Measurements from ENCODE around the gene PPP1R36.
"Not testable (repeated sequence)": the region's sequence is repeated elsewhere in the genome, so short reads cannot be mapped to it uniquely, and the experiment has no call there.

Gene PPP1R36

GRCh38 chr14:64566651-64567122 is 16.9 kb downstream of the PPP1R36 start:
- Histone ChIP-seq H3K27me3 (ENCODE audit: control insufficient read depth in 2 of 2, insufficient read depth in 2 of 2, low read length in 2 of 2) (no peaks in the 10 kb centered on the region), H3K36me3 (ENCODE audit: control insufficient read depth in 2 of 2, insufficient read depth in 2 of 2, low read length in 2 of 2) (no peaks in the 10 kb centered on the region), H3K4me1 (ENCODE audit: control insufficient read depth in 2 of 2, insufficient read depth in 2 of 2, low read length in 2 of 2) (peaks cover 0 to 3% of the 10 kb centered on the region in 2 donors), H3K27ac (ENCODE audit: low read depth in 2 of 2, low read length in 2 of 2) (no peak overlapping the region), H3K9me3 (ENCODE audit: control insufficient read depth in 2 of 2, low read length in 2 of 2) (no peaks in the 10 kb centered on the region), H3K4me3 (ENCODE audit: low read length in 2 of 2) (no peak overlapping the region), H3K9ac (ENCODE audit: low read depth in 1 of 2, low read length in 2 of 2) (no peak overlapping the region)

- H3K27ac ChIP-seq (ENCODE audit: low read depth in 2 of 2, low read length in 2 of 2): no peak overlapping the region
- no peak overlapping the region for H3K4me3 ChIP-seq (ENCODE audit: low read length in 2 of 2)
- peaks cover 0 to 3% of the 10 kb centered on the region in 2 donors for H3K4me1 ChIP-seq (ENCODE audit: control insufficient read depth in 2 of 2, insufficient read depth in 2 of 2, low read length in 2 of 2)
- no peak overlapping the region for H3K9ac ChIP-seq (ENCODE audit: low read depth in 1 of 2, low read length in 2 of 2)
- no peaks in the 10 kb centered on the region for H3K27me3 ChIP-seq (ENCODE audit: control insufficient read depth in 2 of 2, insufficient read depth in 2 of 2, low read length in 2 of 2)
- H3K9me3 ChIP-seq (ENCODE audit: control insufficient read depth in 2 of 2, low read length in 2 of 2): no peaks in the 10 kb centered on the region
- no peaks in the 10 kb centered on the region for H3K36me3 ChIP-seq (ENCODE audit: control insufficient read depth in 2 of 2, insufficient read depth in 2 of 2, low read length in 2 of 2)
Measured at GRCh38 chr14:64569138-64569631, 19.4 kb downstream of the PPP1R36 start.

GRCh38 chr14:64569646-64570045 is 19.9 kb downstream of the PPP1R36 start:
- not testable (repeated sequence) for H3K9me3 ChIP-seq (ENCODE audit: control insufficient read depth in 2 of 2, low read length in 2 of 2); H3K36me3 ChIP-seq (ENCODE audit: control insufficient read depth in 2 of 2, insufficient read depth in 2 of 2, low read length in 2 of 2); H3K27ac ChIP-seq (ENCODE audit: low read depth in 2 of 2, low read length in 2 of 2); H3K4me3 ChIP-seq (ENCODE audit: low read length in 2 of 2); H3K9ac ChIP-seq (ENCODE audit: low read depth in 1 of 2, low read length in 2 of 2); H3K27me3 ChIP-seq (ENCODE audit: control insufficient read depth in 2 of 2, insufficient read depth in 2 of 2, low read length in 2 of 2); H3K4me1 ChIP-seq (ENCODE audit: control insufficient read depth in 2 of 2, insufficient read depth in 2 of 2, low read length in 2 of 2)

- no peak overlapping the region for H3K4me3 ChIP-seq (ENCODE audit: low read length in 2 of 2)
- no peak overlapping the region for H3K9ac ChIP-seq (ENCODE audit: low read depth in 1 of 2, low read length in 2 of 2)
- no peak overlapping the region for H3K27ac ChIP-seq (ENCODE audit: low read depth in 2 of 2, low read length in 2 of 2)
Measured at GRCh38 chr14:64572386-64573104, 22.8 kb downstream of the PPP1R36 start.

GRCh38 chr14:64573109-64573508 is 23.3 kb downstream of the PPP1R36 start:
- no peak overlapping the region for H3K9ac ChIP-seq (ENCODE audit: low read depth in 1 of 2, low read length in 2 of 2)
- no peaks in the 10 kb centered on the region for H3K9me3 ChIP-seq (ENCODE audit: control insufficient read depth in 2 of 2, low read length in 2 of 2)
- H3K27ac ChIP-seq (ENCODE audit: low read depth in 2 of 2, low read length in 2 of 2): no peak overlapping the region

More at GRCh38 chr14:64572386-64573104, 22.8 kb downstream of the PPP1R36 start:
- H3K9me3 ChIP-seq (ENCODE audit: control insufficient read depth in 2 of 2, low read length in 2 of 2): no peaks in the 10 kb centered on the region
- no peaks in the 10 kb centered on the region for H3K36me3 ChIP-seq (ENCODE audit: control insufficient read depth in 2 of 2, insufficient read depth in 2 of 2, low read length in 2 of 2)
- H3K4me1 ChIP-seq (ENCODE audit: control insufficient read depth in 2 of 2, insufficient read depth in 2 of 2, low read length in 2 of 2): no peaks in the 10 kb centered on the region
- H3K27me3 ChIP-seq (ENCODE audit: control insufficient read depth in 2 of 2, insufficient read depth in 2 of 2, low read length in 2 of 2): no peaks in the 10 kb centered on the region

GRCh38 chr14:64574371-64575107 is 24.8 kb downstream of the PPP1R36 start:
- Histone ChIP-seq H3K4me1 (ENCODE audit: control insufficient read depth in 2 of 2, insufficient read depth in 2 of 2, low read length in 2 of 2) (no peaks in the 10 kb centered on the region), H3K27me3 (ENCODE audit: control insufficient read depth in 2 of 2, insufficient read depth in 2 of 2, low read length in 2 of 2) (no peaks in the 10 kb centered on the region), H3K9ac (ENCODE audit: low read depth in 1 of 2, low read length in 2 of 2) (no peak overlapping the region), H3K27ac (ENCODE audit: low read depth in 2 of 2, low read length in 2 of 2) (no peak overlapping the region), H3K4me3 (ENCODE audit: low read length in 2 of 2) (no peak overlapping the region), H3K36me3 (ENCODE audit: control insufficient read depth in 2 of 2, insufficient read depth in 2 of 2, low read length in 2 of 2) (no peaks in the 10 kb centered on the region), H3K9me3 (ENCODE audit: control insufficient read depth in 2 of 2, low read length in 2 of 2) (no peaks in the 10 kb centered on the region)

More at GRCh38 chr14:64573109-64573508, 23.3 kb downstream of the PPP1R36 start:
- H3K36me3 ChIP-seq (ENCODE audit: control insufficient read depth in 2 of 2, insufficient read depth in 2 of 2, low read length in 2 of 2): no peaks in the 10 kb centered on the region
- H3K4me3 ChIP-seq (ENCODE audit: low read length in 2 of 2): no peak overlapping the region
- H3K27me3 ChIP-seq (ENCODE audit: control insufficient read depth in 2 of 2, insufficient read depth in 2 of 2, low read length in 2 of 2): no peaks in the 10 kb centered on the region
- no peaks in the 10 kb centered on the region for H3K4me1 ChIP-seq (ENCODE audit: control insufficient read depth in 2 of 2, insufficient read depth in 2 of 2, low read length in 2 of 2)

- Histone ChIP-seq H3K36me3 (ENCODE audit: control insufficient read depth in 2 of 2, insufficient read depth in 2 of 2, low read length in 2 of 2) (no peaks in the 10 kb centered on the region), H3K27ac (ENCODE audit: low read depth in 2 of 2, low read length in 2 of 2) (no peak overlapping the region), H3K4me1 (ENCODE audit: control insufficient read depth in 2 of 2, insufficient read depth in 2 of 2, low read length in 2 of 2) (no peaks in the 10 kb centered on the region)
Measured at GRCh38 chr14:64577211-64577610, 27.4 kb downstream of the PPP1R36 start.

GRCh38 chr14:64580467-64580866 is 30.7 kb downstream of the PPP1R36 start:
- Histone ChIP-seq H3K9ac (ENCODE audit: low read depth in 1 of 2, low read length in 2 of 2) (no peak overlapping the region), H3K4me3 (ENCODE audit: low read length in 2 of 2) (no peak overlapping the region), H3K27ac (ENCODE audit: low read depth in 2 of 2, low read length in 2 of 2) (no peak overlapping the region), H3K9me3 (ENCODE audit: control insufficient read depth in 2 of 2, low read length in 2 of 2) (no peaks in the 10 kb centered on the region), H3K4me1 (ENCODE audit: control insufficient read depth in 2 of 2, insufficient read depth in 2 of 2, low read length in 2 of 2) (no peaks in the 10 kb centered on the region), H3K27me3 (ENCODE audit: control insufficient read depth in 2 of 2, insufficient read depth in 2 of 2, low read length in 2 of 2) (no peaks in the 10 kb centered on the region), H3K36me3 (ENCODE audit: control insufficient read depth in 2 of 2, insufficient read depth in 2 of 2, low read length in 2 of 2) (no peaks in the 10 kb centered on the region)

More at GRCh38 chr14:64577211-64577610, 27.4 kb downstream of the PPP1R36 start:
- Histone ChIP-seq H3K9ac (ENCODE audit: low read depth in 1 of 2, low read length in 2 of 2) (no peak overlapping the region), H3K4me3 (ENCODE audit: low read length in 2 of 2) (no peak overlapping the region), H3K9me3 (ENCODE audit: control insufficient read depth in 2 of 2, low read length in 2 of 2) (no peaks in the 10 kb centered on the region), H3K27me3 (ENCODE audit: control insufficient read depth in 2 of 2, insufficient read depth in 2 of 2, low read length in 2 of 2) (no peaks in the 10 kb centered on the region)

- H3K4me3 ChIP-seq (ENCODE audit: low read length in 2 of 2): no peak overlapping the region
- no peaks in the 10 kb centered on the region for H3K36me3 ChIP-seq (ENCODE audit: control insufficient read depth in 2 of 2, insufficient read depth in 2 of 2, low read length in 2 of 2)
- no peaks in the 10 kb centered on the region for H3K27me3 ChIP-seq (ENCODE audit: control insufficient read depth in 2 of 2, insufficient read depth in 2 of 2, low read length in 2 of 2)
- H3K4me1 ChIP-seq (ENCODE audit: control insufficient read depth in 2 of 2, insufficient read depth in 2 of 2, low read length in 2 of 2): no peaks in the 10 kb centered on the region
- no peak overlapping the region for H3K9ac ChIP-seq (ENCODE audit: low read depth in 1 of 2, low read length in 2 of 2)
- no peaks in the 10 kb centered on the region for H3K9me3 ChIP-seq (ENCODE audit: control insufficient read depth in 2 of 2, low read length in 2 of 2)
- H3K27ac ChIP-seq (ENCODE audit: low read depth in 2 of 2, low read length in 2 of 2): no peak overlapping the region
Measured at GRCh38 chr14:64581363-64581762, 31.6 kb downstream of the PPP1R36 start.

GRCh38 chr14:64581817-64582216 is 32.1 kb downstream of the PPP1R36 start:
- Histone ChIP-seq H3K27ac (ENCODE audit: low read depth in 2 of 2, low read length in 2 of 2) (no peak overlapping the region), H3K36me3 (ENCODE audit: control insufficient read depth in 2 of 2, insufficient read depth in 2 of 2, low read length in 2 of 2) (no peaks in the 10 kb centered on the region), H3K4me1 (ENCODE audit: control insufficient read depth in 2 of 2, insufficient read depth in 2 of 2, low read length in 2 of 2) (no peaks in the 10 kb centered on the region), H3K9me3 (ENCODE audit: control insufficient read depth in 2 of 2, low read length in 2 of 2) (no peaks in the 10 kb centered on the region), H3K9ac (ENCODE audit: low read depth in 1 of 2, low read length in 2 of 2) (no peak overlapping the region), H3K27me3 (ENCODE audit: control insufficient read depth in 2 of 2, insufficient read depth in 2 of 2, low read length in 2 of 2) (no peaks in the 10 kb centered on the region), H3K4me3 (ENCODE audit: low read length in 2 of 2) (no peak overlapping the region)

Measured in mucosa of rectum (tissue), 2 donors.